ENCODE results near the gene SCN2A.

SCN2A gene

GRCh38 chr2:165239230-165239629 lies at the start of gene SCN2A:
SCN2A (plus strand) TSS chr2:165239414; CDS start chr2:165295824, 56,410 bp downstream.
- peak; percentile 3 for DNase-seq (ENCODE audit: low spot score)

GRCh38 chr2:165191096-165191728 lies 48.0 kb upstream of the SCN2A start:
- DNase-seq (ENCODE audit: low spot score) = no peak

GRCh38 chr2:165192729-165193128 lies 46.5 kb upstream of the SCN2A start:
- no peak for DNase-seq (ENCODE audit: low spot score)

GRCh38 chr2:165193178-165193777 lies 45.9 kb upstream of the SCN2A start:
- no peak for DNase-seq (ENCODE audit: low spot score)

GRCh38 chr2:165196411-165196810 lies 42.8 kb upstream of the SCN2A start:
- DNase-seq (ENCODE audit: low spot score) = no peak

GRCh38 chr2:165197346-165197745 lies 41.9 kb upstream of the SCN2A start:
- DNase-seq (ENCODE audit: low spot score) = no peak

GRCh38 chr2:165198181-165198580 lies 41.0 kb upstream of the SCN2A start:
- no peak for DNase-seq (ENCODE audit: low spot score)

- DNase-seq (ENCODE audit: low spot score) = no peak
Measured at GRCh38 chr2:165202239-165202638, 37.0 kb upstream of the SCN2A start.

GRCh38 chr2:165203689-165204559 lies 35.3 kb upstream of the SCN2A start, which contains the start of gene SCN3A:
SCN3A (minus strand) TSS chr2:165204050; CDS start chr2:165176394, 27,656 bp downstream.
- DNase-seq (ENCODE audit: low spot score) = peak; percentile 36

- DNase-seq (ENCODE audit: low spot score) = no peak
Measured at GRCh38 chr2:165205865-165206264, 33.3 kb upstream of the SCN2A start.

- DNase-seq (ENCODE audit: low spot score) = no peak
Measured at GRCh38 chr2:165208094-165208493, 31.1 kb upstream of the SCN2A start.

GRCh38 chr2:165214093-165214492 lies 25.1 kb upstream of the SCN2A start:
- DNase-seq (ENCODE audit: low spot score) = no peak

GRCh38 chr2:165219481-165219880 lies 19.7 kb upstream of the SCN2A start:
- no peak for DNase-seq (ENCODE audit: low spot score)

GRCh38 chr2:165224941-165225340 lies 14.3 kb upstream of the SCN2A start:
- DNase-seq (ENCODE audit: low spot score) = no peak

GRCh38 chr2:165227571-165227970 lies 11.6 kb upstream of the SCN2A start:
- no peak for DNase-seq (ENCODE audit: low spot score)

GRCh38 chr2:165237056-165237455 lies 2.2 kb upstream of the SCN2A start:
- no peak for DNase-seq (ENCODE audit: low spot score)

GRCh38 chr2:165238295-165238694 lies 919 bp upstream of the SCN2A start:
- peak; percentile 2 for DNase-seq (ENCODE audit: low spot score)

- DNase-seq (ENCODE audit: low spot score) = no peak
Measured at GRCh38 chr2:165239856-165240515, 772 bp downstream of the SCN2A start.

GRCh38 chr2:165240916-165241315 lies 1.7 kb downstream of the SCN2A start:
- DNase-seq (ENCODE audit: low spot score) = no peak

- DNase-seq (ENCODE audit: low spot score) = no peak
Measured at GRCh38 chr2:165245081-165245793, 6.0 kb downstream of the SCN2A start.

GRCh38 chr2:165248238-165248637 lies 9.0 kb downstream of the SCN2A start:
- DNase-seq (ENCODE audit: low spot score) = no peak

- DNase-seq (ENCODE audit: low spot score) = no peak
Measured at GRCh38 chr2:165251366-165251765, 12.2 kb downstream of the SCN2A start.
